ENCODE measurements around the gene GABRD.

DNA sequence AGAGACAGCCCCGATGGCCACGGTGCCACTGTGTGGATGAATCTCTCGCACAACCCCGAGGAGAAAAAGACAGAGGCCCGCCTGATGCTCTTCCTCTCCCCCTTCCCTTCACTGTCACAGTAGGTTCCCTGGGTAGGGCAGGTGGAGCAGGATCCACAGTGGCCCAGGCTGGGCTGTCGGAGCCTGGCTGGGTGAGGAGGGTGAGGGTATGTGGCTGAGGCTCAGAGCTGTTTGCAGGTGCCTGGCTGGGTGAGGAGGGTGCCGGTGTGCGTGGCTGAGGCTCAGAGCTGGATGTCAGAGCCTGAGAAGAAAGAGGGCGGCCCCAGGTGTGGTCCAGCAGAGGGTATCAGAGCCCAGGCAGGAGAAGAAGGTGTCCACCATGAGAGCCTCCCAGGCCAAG is 18.3 kb upstream of the GABRD start:
- TF ChIP-seq ZNF549 (CRISPR knock-in tag; IDR thresholded peaks at IDR 0.05) (no peak), GATAD1 (CRISPR knock-in tag; IDR thresholded peaks at IDR 0.05) (no peak), SRF (IDR thresholded peaks at IDR 0.05; ENCODE audit: low read depth, low read length) (no peak), CREB1 (IDR thresholded peaks at IDR 0.05) (no peak), CREB1 (CRISPR knock-in tag; IDR thresholded peaks at IDR 0.05) (no peak), SMC3 (IDR thresholded peaks at IDR 0.05; ENCODE audit: low read length) (no peak), SP1 (IDR thresholded peaks at IDR 0.05) (no peak), SP1 (CRISPR knock-in tag; IDR thresholded peaks at IDR 0.05) (no peak), NR2F1 (CRISPR knock-in tag; IDR thresholded peaks at IDR 0.05) (no peak)

All from HepG2 (cell line).